Measurements from ENCODE around the gene OR5B2.
"Not testable (repeated sequence)": the region's sequence is repeated elsewhere in the genome, so short reads cannot be mapped to it uniquely, and the experiment has no call there.

Gene OR5B2

DNA sequence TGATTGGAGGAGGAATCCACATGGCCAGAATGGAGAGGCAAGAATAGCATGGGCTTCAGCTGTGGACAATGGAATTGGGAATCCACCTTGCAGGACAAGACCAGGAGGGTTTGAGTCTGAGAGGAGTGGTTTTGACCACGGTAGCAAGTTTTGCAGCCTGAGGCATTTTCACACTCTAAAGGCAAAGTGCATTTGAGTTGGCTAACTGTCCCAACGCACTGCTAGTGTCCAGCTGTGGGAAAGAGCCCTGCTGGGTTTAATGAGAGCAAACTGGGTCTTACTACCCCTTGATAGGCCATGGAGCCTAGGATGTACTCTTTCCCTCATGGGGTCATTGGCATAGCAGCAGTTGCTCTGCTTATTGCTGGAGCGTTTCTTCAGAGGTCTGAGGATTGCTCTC lies at the start of gene OR5B2:
Gene OR5B2 (minus strand): TSS at position 101 of the 400 bp plus-strand sequence. CDS start 4,860 bp downstream, outside the sequence.
- no peak for DNase-seq (ENCODE audit: low read depth in 1 of 2, low spot score in 1 of 2)

DNA sequence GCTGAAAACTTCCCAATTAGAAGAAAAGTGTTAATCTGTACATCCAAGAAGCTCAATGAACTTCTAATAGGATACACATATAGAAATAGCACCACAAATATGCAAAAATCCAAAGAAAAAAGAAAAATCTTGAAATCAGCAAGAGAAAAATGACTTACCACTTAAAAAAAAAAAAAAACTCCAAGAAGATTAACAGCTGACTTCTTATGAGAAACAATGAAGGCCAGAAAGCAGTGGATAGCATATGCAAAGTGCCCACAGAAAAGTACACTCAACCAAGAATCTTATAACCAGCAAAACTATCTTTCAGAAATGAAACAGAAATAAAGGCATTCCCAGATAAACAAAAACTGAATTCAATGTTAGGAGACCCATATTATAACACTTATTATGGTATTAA lies 44.0 kb upstream of the OR5B2 start:
- no peak for DNase-seq (ENCODE audit: low read depth in 1 of 2, low spot score in 1 of 2)

DNA sequence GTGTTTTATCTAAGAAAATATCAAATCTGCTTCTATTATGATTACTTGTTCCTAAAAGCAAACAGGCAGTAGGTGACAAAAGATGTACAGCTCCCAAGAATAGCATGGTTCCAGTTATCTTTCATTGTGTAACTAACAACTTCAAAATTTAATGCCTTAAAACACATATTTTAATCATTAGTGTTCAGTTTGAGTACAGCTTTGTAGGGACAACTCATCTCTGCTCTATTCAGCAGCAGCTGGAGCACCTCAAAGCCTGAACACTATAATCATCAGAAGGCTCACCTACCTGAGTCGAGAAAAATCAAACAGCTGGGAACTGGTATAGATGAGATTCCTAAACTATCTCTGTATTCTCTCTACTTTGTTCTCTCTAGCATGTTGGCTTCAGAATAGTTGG lies 38.4 kb upstream of the OR5B2 start:
- no peak for DNase-seq (ENCODE audit: low read depth in 1 of 2, low spot score in 1 of 2)

DNA sequence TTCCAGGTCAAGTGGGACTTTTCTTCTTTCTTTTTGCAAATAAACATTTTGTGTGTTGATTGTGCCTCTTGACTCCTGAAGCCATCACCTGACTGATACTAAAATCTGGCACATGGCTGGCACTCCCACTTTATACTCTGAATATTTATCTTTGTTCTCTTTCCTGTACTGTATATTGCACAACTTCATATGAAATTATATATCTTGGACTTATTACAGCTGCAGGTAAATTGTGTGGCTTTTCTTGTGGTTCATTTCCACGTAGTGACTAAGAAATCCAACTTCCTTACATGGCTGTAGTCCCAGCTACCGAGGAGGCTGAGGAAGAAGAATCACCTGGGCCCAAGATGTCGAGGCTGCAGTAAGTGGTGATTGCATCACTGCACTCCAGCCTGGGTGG lies 37.8 kb upstream of the OR5B2 start:
- DNase-seq (ENCODE audit: low read depth in 1 of 2, low spot score in 1 of 2), result no peak

DNA sequence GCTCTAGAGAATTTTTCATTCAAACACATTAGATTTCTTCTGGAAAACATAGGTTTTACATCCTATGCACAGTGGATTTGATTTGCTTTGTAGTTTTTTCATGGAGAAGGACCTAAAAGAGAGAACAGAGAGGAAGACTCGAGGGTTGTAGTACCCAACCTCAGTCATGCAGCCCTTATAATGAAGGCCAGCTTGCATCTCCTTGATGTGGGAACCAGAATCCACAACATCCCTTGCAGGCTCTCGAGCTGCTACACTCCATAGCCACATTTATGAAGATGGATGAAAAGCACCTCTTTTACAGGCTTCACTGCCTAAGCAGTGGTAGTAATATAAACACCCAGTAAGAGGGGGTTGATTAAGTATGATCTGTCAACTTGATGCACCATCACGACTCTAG lies 23.7 kb upstream of the OR5B2 start:
- DNase-seq (ENCODE audit: low read depth in 1 of 2, low spot score in 1 of 2), result no peak

DNA sequence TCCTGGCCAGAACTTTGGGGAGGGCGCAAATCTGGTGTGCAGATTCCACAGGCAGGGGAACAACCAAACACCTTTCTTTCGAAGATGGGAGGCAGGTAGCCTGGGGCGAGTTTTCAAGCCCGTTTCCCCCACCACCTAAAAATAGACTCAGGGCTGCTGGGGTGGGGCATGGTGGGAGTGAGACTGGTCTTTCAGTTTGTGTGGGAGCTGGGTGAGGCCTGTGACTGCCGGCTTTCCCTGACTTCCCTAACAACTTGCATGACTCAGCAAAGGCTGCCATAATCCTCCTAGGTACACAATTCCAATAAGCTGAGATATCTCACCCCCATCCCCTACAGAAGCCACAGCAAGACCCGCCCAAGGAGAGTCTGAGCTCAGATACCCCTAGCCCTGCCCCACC lies 18.4 kb upstream of the OR5B2 start:
- no peak for DNase-seq (ENCODE audit: low read depth in 1 of 2, low spot score in 1 of 2)

DNA sequence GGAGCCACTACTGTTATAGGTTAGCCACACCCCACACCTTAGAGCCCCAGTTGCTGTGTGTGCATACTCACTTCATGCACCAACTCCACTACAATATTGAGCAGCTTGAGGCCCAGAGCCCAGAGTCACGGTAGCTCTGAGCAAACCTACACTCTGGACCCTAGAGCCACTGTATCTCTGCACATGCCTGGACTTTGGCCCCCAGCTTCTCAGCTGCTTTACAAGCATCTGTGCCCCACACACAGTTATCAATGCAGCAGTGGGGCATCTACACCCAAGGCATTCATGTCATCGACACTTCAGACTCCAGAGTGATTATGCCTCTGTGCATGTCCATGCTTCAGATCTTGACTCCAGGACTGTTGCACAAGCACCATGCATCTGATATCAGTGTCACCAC lies 16.4 kb upstream of the OR5B2 start:
- no peak for DNase-seq (ENCODE audit: low read depth in 1 of 2, low spot score in 1 of 2)

DNA sequence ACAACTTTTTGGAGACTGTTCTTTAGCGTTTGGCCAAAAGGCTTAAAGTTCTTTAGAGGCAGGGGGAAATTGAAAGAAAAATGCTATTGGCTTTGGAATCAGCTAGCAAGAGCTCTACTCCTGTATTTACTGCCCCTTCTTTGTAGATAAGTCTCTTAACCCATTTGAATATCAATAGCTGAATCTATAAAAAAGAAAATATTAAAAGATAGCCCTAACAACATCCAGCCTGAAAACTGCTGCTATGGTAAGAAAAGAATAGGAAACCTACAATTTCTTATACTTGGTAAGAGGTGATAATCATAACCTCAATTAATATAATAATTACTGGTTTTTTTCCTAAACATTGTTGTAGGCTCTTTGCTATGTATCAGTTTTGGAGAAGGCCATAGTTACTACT lies 14.2 kb upstream of the OR5B2 start, which contains the start of gene OR5B12:
Gene OR5B12 (minus strand): TSS at position 101 of the 400 bp plus-strand sequence. CDS start 2,085 bp downstream, outside the sequence.
- no peak for DNase-seq (ENCODE audit: low read depth in 1 of 2, low spot score in 1 of 2)

DNA sequence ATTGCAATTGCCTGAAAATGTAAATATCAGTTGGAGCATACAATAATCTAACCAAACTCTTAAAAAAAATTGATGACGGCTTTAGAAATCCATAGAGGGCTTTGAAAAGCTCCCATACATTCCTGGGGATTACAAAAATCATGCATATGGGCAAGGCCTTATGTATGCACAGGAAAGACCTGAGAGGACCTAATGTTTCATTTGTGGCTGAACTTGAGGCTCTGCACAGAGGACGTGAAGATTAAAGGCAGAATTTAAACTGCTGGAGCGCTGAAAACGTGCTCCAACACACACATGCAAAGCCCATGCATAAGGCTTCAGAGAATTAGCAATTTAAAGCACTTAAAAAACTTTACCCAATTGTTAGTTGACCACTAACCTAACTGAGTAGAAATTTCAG lies 10.6 kb upstream of the OR5B2 start:
- DNase-seq (ENCODE audit: low read depth in 1 of 2, low spot score in 1 of 2), result no peak

DNA sequence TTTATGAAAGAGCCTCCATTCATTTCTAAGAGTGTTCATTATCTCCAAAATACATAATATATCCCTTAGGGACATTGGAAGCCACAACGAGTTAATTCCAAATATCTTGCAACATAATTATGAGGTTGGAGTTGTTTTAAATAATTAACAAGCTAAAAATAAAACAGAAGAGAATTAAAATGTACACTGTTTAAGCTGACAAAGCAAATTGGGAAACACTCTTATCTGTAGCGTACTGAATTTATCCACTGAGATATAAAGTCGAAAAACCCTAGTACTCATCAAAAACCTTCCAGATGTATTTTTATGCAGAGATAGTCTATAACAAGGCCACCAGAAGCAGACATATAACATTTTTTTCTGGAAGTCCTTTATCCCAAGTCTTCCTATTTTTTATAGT lies 6.3 kb upstream of the OR5B2 start:
- no peak for DNase-seq (ENCODE audit: low read depth in 1 of 2, low spot score in 1 of 2)

DNA sequence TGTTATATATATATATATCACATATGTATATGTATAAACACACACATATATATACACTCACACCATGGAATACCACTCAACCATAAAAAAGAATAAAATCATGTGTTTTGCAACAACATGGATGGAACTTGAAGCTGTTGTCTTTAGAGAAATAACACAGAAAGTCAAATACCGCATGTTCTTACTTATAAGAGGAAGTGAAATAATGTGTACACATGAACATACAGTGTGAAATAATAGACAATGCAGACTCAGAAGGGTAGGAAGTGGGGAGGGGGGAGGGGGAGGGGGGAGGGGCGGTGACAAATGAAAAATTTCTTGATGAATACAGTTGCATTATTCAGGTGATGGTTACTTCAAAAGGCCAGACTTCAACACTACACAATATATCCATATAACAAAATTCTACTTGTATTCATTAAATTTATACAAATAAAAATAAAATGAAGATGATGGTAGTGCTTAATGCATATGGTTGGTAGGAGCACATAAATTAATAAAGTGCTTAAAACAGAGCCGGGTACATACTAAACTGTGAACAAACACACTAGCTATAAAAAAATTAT lies 5.8 kb upstream of the OR5B2 start:
- DNase-seq (ENCODE audit: low read depth in 1 of 2, low spot score in 1 of 2), result no peak

DNA sequence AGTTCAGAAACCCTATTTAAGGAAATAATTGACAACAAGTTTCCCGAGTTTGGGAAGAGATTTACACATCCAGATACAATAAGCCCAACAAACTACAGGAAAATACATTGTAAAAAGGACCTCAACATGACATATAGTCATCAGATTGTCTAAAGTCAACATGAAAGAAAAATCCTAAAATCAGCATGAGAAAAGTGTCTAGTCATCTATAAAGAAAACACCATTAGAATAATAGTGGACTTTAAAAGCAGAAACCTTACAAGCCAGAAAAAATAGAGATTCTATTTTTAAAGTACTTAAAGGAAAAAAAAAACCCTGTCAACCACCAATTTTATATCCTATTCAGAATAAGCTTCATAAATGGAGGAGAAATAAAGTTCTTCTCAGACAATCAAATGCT lies 1.4 kb upstream of the OR5B2 start:
- no peak for DNase-seq (ENCODE audit: low read depth in 1 of 2, low spot score in 1 of 2)

DNA sequence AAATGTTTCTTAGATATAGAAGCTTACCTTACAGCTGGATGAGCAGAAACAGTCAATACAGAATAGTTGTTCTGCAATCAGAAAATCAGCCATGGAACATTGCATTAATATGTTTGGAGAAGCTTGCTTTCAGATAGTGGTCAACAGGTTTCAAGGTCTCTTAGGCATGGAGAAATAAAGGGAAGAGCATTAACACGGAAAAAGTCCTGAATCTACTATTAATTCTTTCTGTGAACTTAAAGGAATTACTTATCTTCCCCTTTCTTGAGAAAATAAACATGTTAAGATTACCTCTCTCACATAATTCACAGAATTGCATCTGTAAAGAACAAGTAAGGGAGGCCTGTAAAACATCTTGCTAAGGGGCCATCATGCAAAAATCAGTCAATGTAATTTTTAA lies 21.1 kb downstream of the OR5B2 start, which contains the start of gene OR5B3:
Gene OR5B3 (minus strand): TSS at position 101 of the 400 bp plus-strand sequence. CDS start 3,465 bp downstream, outside the sequence.
- DNase-seq (ENCODE audit: low read depth in 1 of 2, low spot score in 1 of 2), result no peak

DNA sequence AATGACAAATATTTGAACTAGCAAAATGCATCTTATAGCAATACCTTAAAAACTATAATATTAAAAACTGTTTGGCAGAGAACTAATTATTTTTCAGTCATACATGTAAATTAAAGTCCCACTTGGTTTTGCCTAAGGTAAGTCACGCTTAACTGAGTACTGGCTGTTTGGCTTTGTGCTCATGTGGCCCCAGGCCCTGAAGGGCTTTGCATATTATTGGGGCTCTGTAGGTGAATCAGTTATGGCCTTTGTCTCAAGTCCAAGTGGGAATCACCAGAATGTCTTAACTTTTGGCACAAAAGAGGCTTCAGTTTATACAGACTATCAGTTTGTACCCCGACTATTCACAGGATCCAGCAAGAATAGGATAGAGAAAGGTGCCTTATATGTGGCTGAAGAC lies 28.3 kb downstream of the OR5B2 start:
- not testable (repeated sequence) for DNase-seq (ENCODE audit: low read depth in 1 of 2, low spot score in 1 of 2)

DNA sequence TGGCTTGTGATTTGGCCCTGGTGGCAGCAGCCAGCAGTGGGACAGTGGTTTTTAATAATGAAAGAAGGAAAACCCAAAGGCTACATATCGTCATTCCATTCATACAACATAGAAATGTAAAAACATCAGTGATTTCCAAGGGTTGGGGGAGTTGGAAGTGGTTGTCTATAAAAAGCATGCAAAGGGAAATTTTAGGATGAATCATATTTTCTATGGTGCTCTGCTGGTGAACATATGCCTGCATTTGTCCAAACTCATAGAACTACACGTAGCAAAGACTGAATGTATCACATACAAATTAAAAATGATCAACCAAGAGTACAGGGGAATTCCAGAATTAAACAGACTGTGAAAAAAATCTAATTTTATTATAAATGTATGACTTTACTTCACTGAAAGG lies 32.3 kb downstream of the OR5B2 start:
- DNase-seq (ENCODE audit: low read depth in 1 of 2, low spot score in 1 of 2), result no peak

DNA sequence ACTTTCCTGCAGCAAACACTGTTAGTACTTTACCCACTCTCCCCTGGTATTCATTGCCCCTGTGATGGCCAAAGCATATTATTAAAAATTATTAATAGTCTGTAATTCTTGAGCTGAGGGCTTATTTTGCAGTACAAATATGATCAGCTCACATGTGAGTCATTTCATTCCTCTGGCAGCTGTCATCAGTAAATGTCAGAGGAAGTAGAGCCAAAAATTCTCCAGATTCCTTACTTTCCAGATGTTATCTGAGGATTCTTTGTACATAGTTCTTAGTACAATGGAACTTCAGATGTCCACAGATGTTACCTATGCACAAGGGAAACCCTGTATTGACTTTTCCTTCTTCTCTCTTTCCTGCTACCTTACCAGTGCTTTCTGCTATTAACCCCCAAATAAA lies 33.7 kb downstream of the OR5B2 start:
- no peak for DNase-seq (ENCODE audit: low read depth in 1 of 2, low spot score in 1 of 2)

DNA sequence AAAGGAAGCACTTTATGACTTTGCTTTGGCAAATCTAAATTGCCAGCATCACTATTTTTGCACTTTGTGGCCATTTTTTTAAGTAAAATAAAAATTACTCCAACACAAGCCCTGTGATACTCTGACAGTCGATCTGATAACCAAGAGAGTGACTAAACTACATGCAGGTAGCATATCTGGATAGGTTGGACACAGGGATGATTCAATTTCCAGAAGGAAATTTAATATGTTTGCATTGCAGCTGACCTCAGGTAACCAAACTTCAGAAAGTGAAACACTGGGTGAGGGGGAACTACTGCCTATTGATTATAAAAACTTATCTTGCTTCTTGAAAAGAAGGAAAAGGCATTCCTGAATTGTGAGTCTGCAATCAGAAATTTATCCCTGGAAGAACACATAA lies 35.2 kb downstream of the OR5B2 start:
- no peak for DNase-seq (ENCODE audit: low read depth in 1 of 2, low spot score in 1 of 2)

DNA sequence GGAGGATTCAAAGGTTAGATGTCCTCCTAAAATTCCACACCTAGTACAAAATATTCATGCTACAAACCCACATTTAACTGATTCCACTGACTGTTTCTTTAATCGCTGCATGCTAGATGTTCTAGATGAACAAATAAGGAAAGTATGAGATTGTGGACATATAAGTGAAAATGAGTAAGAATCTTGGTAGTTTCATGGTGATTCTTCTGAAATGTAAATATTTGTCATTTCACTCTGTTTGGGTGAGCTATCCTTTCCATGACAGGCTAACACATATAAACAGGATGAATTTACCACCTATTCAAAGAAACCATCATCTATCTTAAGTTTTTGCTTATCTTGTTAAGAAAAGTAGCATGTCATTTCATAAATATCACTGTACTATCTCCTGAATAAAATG lies 36.0 kb downstream of the OR5B2 start:
- no peak for DNase-seq (ENCODE audit: low read depth in 1 of 2, low spot score in 1 of 2)

DNA sequence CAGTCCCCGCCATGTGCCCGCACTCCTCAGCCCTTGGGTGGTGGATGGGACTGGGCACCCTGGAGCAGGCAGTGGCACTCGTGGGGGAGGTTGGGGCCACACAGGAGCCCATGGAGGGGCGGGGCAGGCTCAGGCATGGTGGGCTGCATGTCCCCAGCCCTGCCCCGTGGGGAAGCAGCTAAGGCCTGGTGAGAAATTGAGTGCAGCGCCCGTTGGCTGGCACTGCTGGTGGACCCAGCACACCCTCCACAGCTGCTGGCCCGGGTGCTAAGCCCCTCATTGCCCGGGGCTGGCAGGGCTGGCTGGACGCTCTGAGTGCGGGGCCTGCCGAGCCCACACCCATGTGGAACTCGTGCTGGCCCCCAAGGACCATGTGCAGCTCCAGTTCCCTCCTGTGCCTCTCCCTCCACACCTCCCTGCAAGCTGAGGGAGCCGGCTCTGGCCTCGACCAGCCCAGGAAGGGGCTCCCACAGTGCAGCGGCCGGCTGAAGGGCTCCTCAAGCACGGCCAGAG lies 37.3 kb downstream of the OR5B2 start:
- no peak for DNase-seq (ENCODE audit: low read depth in 1 of 2, low spot score in 1 of 2)

Data from activated CD4-positive, alpha-beta T cell treated with anti-CD3 and anti-CD28 coated beads, Interleukin-2, amount 50 U/mL, for 24 hours (primary cell).